Fibroblast of upper back skin (primary cell): ENCODE results near the gene HLA-DQB2.
"Not testable (repeated sequence)": the region's sequence is repeated elsewhere in the genome, so short reads cannot be mapped to it uniquely, and the experiment has no call there.

Experiments
- DNase-seq: peaks from one replicate; pipeline ENCODE4 v3.0.0-alpha.2; 2013

Gene HLA-DQB2

GRCh38 chr6:32763421-32763820 lies at the start of gene HLA-DQB2:
Gene HLA-DQB2, minus strand, starts transcription at chr6:32763532. Its CDS starts 62 bp downstream, at chr6:32763470.
- no peak for DNase-seq

DNA sequence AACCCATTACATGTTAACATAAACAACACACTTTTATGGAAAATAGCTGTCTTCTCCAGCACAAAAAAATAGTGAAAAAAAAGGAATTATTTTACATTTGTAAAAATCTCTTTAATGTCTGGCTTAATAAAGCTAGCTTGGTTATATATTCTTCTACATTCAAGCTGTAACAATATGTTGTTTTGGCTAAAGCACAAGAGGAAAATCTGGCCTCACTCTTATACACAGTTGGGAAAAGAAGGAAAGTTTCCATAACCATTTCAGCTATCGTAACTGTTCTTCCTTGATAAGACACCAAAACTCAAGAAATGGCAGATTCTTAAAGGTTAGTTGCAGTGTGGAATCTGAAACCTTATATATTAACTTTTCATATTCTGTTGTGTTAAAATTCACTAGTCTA lies 45.8 kb upstream of the HLA-DQB2 start:
- no peak for DNase-seq

GRCh38 chr6:32807020-32807580 lies 43.8 kb upstream of the HLA-DQB2 start:
- DNase-seq: no peak

GRCh38 chr6:32805404-32805803 lies 42.1 kb upstream of the HLA-DQB2 start:
- not testable (repeated sequence) for DNase-seq

DNA sequence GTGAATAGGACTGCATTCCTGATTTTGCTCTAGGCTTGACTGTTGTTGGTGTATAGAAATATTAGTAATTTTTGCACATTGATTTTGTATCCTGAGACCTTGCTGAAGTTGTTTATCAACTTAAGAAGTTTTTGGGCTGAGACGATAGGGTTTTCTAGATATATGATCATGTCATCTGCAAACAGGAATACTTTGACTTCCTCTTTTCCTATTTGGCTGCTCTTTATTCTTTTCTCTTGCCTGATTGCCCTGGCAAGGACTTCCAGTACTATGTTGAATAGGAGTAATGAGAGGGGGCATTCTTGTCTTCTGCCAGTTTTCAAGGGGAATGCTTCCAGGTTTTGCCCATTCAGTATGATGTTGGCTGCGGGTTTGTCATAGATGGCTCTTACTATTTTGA lies 40.1 kb upstream of the HLA-DQB2 start:
- DNase-seq: no peak

DNA sequence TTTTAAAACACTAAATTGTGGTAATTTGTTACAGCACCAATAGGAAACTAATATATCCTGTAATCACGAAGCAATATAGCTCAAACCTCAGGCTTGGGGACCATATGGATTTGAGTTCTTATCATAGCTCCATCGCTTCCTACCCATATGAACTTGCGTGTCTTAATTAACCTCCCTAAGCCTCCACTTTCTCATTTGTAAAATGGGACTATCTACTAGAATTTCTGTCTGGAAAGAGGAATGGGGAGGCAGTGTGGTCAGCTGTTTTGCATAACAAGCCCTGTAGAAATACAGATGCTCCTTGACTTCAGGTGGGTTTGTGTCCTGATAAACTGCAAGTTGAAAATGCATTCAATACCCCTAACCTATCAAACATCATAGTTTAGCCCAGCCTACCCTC lies 36.4 kb upstream of the HLA-DQB2 start:
- no peak for DNase-seq

- no peak for DNase-seq
Observed at GRCh38 chr6:32799168-32799567, 35.8 kb upstream of the HLA-DQB2 start.

DNA sequence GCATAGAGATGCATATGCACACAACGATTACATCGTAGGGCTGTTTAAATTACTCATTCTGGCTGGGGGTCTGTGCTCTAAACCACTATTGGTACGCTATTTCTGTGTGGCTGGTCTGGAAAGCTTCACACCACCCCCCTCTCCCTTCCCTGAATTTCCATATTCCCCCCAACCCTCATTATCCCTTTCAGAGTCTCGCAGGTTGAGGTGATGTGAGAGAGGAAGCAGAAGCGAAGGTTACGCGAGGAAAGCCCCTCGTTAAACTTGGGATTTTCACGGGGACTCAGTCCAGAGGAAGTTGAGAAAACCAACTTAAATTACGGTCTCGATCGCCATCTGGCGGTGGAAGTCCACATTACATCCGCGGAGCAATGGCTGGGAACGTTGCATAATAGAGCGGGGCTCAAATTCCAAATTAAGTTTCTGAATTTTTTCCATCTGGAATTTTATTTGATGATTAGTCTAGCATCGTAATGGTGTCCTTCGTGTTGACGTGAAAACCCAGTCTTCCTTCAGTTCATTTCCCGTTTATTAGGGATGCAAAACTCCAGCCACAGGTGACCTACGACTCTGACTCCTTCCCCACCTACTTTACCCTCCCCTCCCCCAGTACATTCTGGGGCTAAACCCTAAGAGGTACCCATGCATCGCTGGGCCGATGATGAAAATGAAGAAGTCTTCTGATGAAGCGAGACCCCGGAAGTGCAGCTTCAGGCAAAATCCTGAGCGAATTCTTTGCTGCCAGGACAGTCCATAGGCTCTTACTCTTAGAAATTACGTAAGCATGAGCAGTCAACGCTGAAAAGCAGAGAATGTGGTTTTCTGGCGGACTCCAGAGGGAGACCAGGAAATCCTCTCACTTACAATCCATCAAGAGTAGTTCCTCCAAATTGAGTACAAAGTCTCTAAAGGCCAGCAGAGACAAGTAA lies 33.8 kb upstream of the HLA-DQB2 start:
- peak; percentile 65 for DNase-seq

DNA sequence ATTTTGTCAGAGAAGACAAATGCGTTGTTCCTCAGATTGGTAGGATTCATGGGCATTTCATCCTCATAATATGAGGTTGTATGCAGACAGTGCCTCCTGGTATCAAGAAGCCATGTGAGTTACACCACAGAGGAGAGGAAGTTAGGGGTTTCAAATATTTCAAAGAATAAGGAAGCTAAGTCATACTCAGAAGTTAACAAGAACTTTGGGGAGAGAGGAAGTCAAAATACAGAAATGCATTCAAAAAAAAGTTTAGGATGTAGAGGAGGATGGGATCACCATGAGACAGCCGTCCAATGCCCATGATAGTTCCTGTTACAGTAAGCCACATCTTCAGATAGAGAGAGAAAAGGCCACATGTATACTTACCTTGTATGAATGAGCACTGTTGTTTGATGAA lies 31.2 kb upstream of the HLA-DQB2 start:
- DNase-seq: no peak

- no peak for DNase-seq
Observed at GRCh38 chr6:32792901-32793435, 29.6 kb upstream of the HLA-DQB2 start.

DNA sequence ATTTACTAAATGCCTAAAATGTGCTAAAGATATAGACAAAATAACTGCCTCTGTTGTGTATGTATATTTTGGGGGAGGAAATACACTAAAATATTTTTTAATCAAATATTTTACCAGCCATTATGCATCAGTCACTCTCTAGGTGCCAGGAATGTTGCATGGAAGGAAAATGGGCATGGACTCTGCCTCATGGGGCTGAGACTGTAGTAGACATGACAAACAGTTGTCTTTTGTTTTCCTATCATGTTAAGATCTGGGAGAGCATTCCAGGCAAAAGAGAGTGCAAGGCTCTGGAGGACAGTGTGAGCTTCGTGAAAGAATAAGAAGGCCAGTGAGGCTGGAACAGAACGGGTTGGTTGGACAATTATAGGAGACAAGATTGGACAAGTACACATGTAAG lies 27.0 kb upstream of the HLA-DQB2 start:
- no peak for DNase-seq

DNA sequence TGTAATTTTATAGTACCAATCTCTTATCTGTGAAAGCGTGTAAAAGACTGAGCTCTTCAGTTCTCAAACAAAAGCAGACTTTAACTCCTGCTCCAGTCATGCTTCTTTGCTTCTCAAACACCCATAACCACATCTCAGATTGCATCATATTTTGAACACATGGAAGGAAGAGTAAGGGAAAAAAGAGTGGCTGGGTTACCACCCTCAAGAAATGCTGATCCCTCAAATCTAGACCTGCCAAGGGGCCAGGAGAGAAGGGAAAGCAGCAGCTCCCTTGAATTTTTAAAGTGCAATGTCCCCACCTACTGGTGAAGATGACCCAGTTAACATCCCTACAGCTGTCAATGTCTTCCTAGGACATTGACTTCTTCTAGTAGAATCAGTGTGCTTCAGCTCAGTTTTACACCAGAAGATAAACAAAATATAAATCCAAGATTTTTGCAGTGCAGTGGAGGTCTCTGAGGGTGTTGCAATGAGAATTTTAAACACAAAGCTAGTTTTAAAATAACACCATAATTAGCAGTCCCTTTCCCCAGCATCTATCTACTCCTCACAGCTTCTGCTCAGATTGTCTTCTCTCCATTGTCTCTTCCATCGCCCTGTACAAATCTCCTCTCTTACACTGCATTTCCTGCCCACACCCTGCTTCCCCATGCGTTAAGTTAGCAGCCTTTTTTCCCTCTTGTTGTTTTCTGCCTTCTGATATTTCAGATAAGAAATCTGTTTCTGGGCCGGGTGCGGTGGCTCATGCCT lies 22.6 kb upstream of the HLA-DQB2 start:
- DNase-seq: peak; percentile 65

GRCh38 chr6:32782923-32783322 lies 19.6 kb upstream of the HLA-DQB2 start:
- DNase-seq: not testable (repeated sequence)

DNA sequence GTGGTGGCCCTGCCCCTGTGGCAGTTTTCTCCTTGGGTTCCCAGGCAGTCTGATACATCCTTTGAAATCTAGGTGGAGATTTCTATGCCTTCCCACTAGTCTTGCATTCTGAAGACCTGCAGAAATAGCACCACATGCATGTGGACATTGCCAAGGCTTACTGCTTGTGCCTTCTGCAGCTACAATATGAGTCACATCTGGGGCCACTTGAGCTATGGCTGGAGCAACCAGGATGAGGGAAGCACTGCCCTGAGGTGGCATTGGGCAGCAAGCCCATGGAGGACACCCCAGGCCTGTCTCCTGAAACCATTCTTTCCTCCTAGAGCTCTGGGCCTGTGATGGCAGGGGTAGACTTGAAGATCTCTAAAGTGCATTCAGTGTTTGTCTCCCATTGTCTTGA lies 15.7 kb upstream of the HLA-DQB2 start:
- no peak for DNase-seq

- DNase-seq: no peak
Observed at GRCh38 chr6:32775071-32775470, 11.7 kb upstream of the HLA-DQB2 start.

GRCh38 chr6:32774426-32774825 lies 11.1 kb upstream of the HLA-DQB2 start:
- DNase-seq: no peak

GRCh38 chr6:32772656-32773055 lies 9.3 kb upstream of the HLA-DQB2 start:
- no peak for DNase-seq

DNA sequence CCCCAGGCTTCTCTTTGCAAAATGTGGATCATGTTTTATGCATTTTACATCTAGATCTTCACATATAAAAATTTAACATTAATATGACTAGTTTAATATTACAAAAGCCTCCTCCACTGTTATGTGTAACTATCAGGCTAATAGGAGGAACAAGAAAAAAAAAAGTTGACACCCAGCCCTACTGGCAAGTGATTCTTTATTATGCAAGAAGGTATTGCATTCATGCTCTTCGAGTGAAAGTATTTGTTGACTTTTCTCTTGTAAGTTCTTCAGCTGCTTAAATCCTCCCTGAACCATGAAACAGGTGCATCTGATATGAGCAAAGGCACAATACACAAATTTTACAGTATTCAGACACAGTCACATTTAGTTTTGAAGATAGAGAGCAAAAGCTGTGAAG lies 716 bp upstream of the HLA-DQB2 start:
- no peak for DNase-seq

GRCh38 chr6:32761548-32761947 lies 1.8 kb downstream of the HLA-DQB2 start:
- DNase-seq: no peak

GRCh38 chr6:32761072-32761471 lies 2.3 kb downstream of the HLA-DQB2 start:
- DNase-seq: no peak

DNA sequence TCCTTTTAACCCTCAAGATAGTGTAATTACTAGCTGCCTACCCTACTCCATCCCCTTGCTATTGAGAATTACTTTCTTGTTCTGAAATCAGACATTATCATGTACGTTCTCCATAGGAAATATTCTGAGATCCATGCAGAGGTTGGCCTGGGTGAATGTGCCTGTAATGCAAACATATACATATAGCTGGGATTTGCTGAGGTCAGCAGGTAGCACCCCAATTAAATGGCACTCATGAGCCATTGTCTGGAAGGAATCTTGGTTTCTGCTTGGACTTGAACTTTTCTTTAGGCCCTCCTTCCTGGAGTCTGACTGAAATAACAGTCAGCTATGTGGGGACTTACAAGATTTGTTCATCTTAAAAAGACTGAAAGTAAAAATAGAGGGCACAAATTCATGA lies 3.7 kb downstream of the HLA-DQB2 start:
- DNase-seq: no peak

GRCh38 chr6:32752580-32752979 lies 10.8 kb downstream of the HLA-DQB2 start:
- peak; percentile 10 for DNase-seq

GRCh38 chr6:32745649-32746048 lies 17.7 kb downstream of the HLA-DQB2 start:
- not testable (repeated sequence) for DNase-seq
